Activated B cell treated with CpG ODN at 0.5 μM for 24 hours (primary cell): ENCODE results near the gene MIAT. TPM values are rescaled to one million over a fixed set of nuclear protein-coding genes. Genes with fewer than 3 reads are reported as not detected.

Experiments used
- ATAC-seq: fragments of 200-7000 bp; cut with Tn5 transposase; one replicate; pipeline ENCODE4 v1.10.0; 2021; ENCODE audit warnings: low read depth, mild to moderate bottlenecking, moderate library complexity
- CTCF ChIA-PET: fragments of 350-600 bp; sonication (Branson Sonifier 250); formaldehyde crosslinking; loops from one replicate; lab custom pipeline; 2021; ENCODE audit warnings: antibody characterized with exemption; lab: Charles Lee
- POLR2A ChIA-PET: fragments of 350-600 bp; sonication (Branson Sonifier 250); formaldehyde crosslinking; loops from one replicate; lab custom pipeline; 2021; ENCODE audit warnings: antibody characterized with exemption; lab: Charles Lee
- DNase-seq: peaks from one replicate; pipeline ENCODE4 v3.0.0; 2022
- H3K27ac Mint-ChIP-seq: one replicate; pipeline ENCODE4 v1.8.0; 2020; ENCODE audit warnings: mixed read lengths
- H3K27me3 Mint-ChIP-seq: one replicate; pipeline ENCODE4 v1.8.0; 2021; ENCODE audit warnings: mixed read lengths
- H3K36me3 Mint-ChIP-seq: one replicate; pipeline ENCODE4 v1.8.0; 2021; ENCODE audit warnings: low read depth, mixed read lengths
- H3K4me1 Mint-ChIP-seq: one replicate; pipeline ENCODE4 v1.8.0; 2021; ENCODE audit warnings: mixed read lengths
- H3K4me3 Mint-ChIP-seq: one replicate; pipeline ENCODE4 v1.8.0; 2020; ENCODE audit warnings: mild to moderate bottlenecking, mixed read lengths
- H3K9me3 Mint-ChIP-seq: one replicate; pipeline ENCODE4 v1.8.0; 2020; ENCODE audit warnings: mixed read lengths
- CTCF ChIP-seq: fragments of 200-600 bp; IDR thresholded peaks from one replicate; pipeline ENCODE4 v1.8.0; 2022; ENCODE audit warnings: antibody characterized with exemption, mild to moderate bottlenecking
- intact Hi-C: fragments of 100-400 bp; cut with micrococcal nuclease; formaldehyde crosslinking; loops from one replicate; pipeline ENCODE4 v1.15.1; 2024
- total RNA-seq: library from RNA; stranded (reverse); gene quantifications from 2 replicates; pipeline ENCODE4 v1.2.3, GENCODE V29; 2022

Gene MIAT
- total RNA-seq, 1 donor from 2014 or later, result 7.3 TPM

GRCh38 chr22:26674211-26675190 lies 17.1 kb downstream of the MIAT start:
- ChIA-PET POLR2A (interaction anchor here (0.6 to 3.1 kb wide), 4 partner anchors 9 to 194 kb away, joined by 3 to 32 read pairs (median 6); partner anchors contain the start of genes HPS4, MIAT and SRRD), CTCF (interaction anchor here (1.1 to 1.3 kb wide), 2 partner anchors 9 kb away, joined by 3 to 5 read pairs; no protein-coding TSS in a partner anchor)
- no peak for DNase-seq
- Mint-ChIP-seq H3K27me3 (no peaks in the 10 kb centered on the region), H3K36me3 (peaks cover 27% of the 10 kb centered on the region), H3K9me3 (no peaks in the 10 kb centered on the region), H3K27ac (peak overlapping the region; percentile 99), H3K4me3 (peak overlapping the region; percentile 98), H3K4me1 (peaks cover 87% of the 10 kb centered on the region)
- TF ChIP-seq CTCF, result no peak
- ATAC-seq, result no peak
- intact Hi-C loops, result loop anchor here (5.0 kb wide), 1 partner anchor 1112 kb away; the partner anchor contains the start of gene GRK3

GRCh38 chr22:26675687-26676268 lies 18.4 kb downstream of the MIAT start:
- Mint-ChIP-seq H3K36me3 (peaks cover 37% of the 10 kb centered on the region), H3K27ac (peak overlapping the region; percentile 99), H3K27me3 (no peaks in the 10 kb centered on the region), H3K9me3 (no peaks in the 10 kb centered on the region), H3K4me3 (no peak overlapping the region), H3K4me1 (peaks cover 83% of the 10 kb centered on the region)
- DNase-seq, result no peak
- POLR2A ChIA-PET, result interaction anchor here (1.0 kb wide), 1 partner anchor 192 kb away, joined by 3 read pairs; the partner anchor contains the start of genes HPS4 and SRRD
- intact Hi-C loops, result no loop called here
- no peak for TF ChIP-seq CTCF
- CTCF ChIA-PET, result interaction anchor here (0.6 to 1.1 kb wide), 3 partner anchors 10 to 739 kb away, joined by 3 to 5 read pairs (median 3); no protein-coding TSS in a partner anchor
- ATAC-seq, result no peak

GRCh38 chr22:26677217-26677616 lies 19.8 kb downstream of the MIAT start:
- H3K4me3 Mint-ChIP-seq, result no peak overlapping the region
- ATAC-seq (no peak), DNase-seq (no peak)
- CTCF ChIA-PET, result no interaction called here
- TF ChIP-seq CTCF, result no peak
- no peaks in the 10 kb centered on the region for H3K9me3 Mint-ChIP-seq
- peak overlapping the region; percentile 41 for H3K27ac Mint-ChIP-seq
- no peaks in the 10 kb centered on the region for H3K27me3 Mint-ChIP-seq
- peaks cover 52% of the 10 kb centered on the region for H3K36me3 Mint-ChIP-seq
- H3K4me1 Mint-ChIP-seq, result peaks cover 70% of the 10 kb centered on the region
- POLR2A ChIA-PET, result no interaction called here
- intact Hi-C loops, result no loop called here

GRCh38 chr22:26679003-26679629 lies 21.7 kb downstream of the MIAT start:
- CTCF ChIA-PET, result interaction anchor here (0.6 to 1.3 kb wide), 9 partner anchors 12 to 1253 kb away, joined by 3 to 5 read pairs (median 3); no protein-coding TSS in a partner anchor
- no peaks in the 10 kb centered on the region for H3K27me3 Mint-ChIP-seq
- ATAC-seq (peak; percentile 87), DNase-seq (peak; percentile 52)
- no peak for TF ChIP-seq CTCF
- no peak overlapping the region for H3K27ac Mint-ChIP-seq
- intact Hi-C loops, result loop anchor here (1.0 kb wide), 1 partner anchor 224 kb away; no protein-coding TSS in a partner anchor
- H3K4me1 Mint-ChIP-seq, result peaks cover 54% of the 10 kb centered on the region
- H3K9me3 Mint-ChIP-seq, result no peaks in the 10 kb centered on the region
- H3K36me3 Mint-ChIP-seq, result peaks cover 63% of the 10 kb centered on the region
- H3K4me3 Mint-ChIP-seq, result no peak overlapping the region
- POLR2A ChIA-PET, result no interaction called here
